Activated CD4-positive, alpha-beta T cell treated with anti-CD3 and anti-CD28 coated beads, Interleukin-2, Interleukin-4, amounts not matched to agents 100 ng/mL and 50 ng/mL, durations not matched to agents 16 hours and 8 hours (primary cell): Measurements from ENCODE around the gene CENPI.
"Not testable (repeated sequence)": the region's sequence is repeated elsewhere in the genome, so short reads cannot be mapped to it uniquely, and the experiment has no call there.

Source experiments
- DNase-seq: peaks from one replicate; pipeline ENCODE4 v3.0.0-alpha.2; 2020; ENCODE audit warnings: low spot score

CENPI gene, protein sequence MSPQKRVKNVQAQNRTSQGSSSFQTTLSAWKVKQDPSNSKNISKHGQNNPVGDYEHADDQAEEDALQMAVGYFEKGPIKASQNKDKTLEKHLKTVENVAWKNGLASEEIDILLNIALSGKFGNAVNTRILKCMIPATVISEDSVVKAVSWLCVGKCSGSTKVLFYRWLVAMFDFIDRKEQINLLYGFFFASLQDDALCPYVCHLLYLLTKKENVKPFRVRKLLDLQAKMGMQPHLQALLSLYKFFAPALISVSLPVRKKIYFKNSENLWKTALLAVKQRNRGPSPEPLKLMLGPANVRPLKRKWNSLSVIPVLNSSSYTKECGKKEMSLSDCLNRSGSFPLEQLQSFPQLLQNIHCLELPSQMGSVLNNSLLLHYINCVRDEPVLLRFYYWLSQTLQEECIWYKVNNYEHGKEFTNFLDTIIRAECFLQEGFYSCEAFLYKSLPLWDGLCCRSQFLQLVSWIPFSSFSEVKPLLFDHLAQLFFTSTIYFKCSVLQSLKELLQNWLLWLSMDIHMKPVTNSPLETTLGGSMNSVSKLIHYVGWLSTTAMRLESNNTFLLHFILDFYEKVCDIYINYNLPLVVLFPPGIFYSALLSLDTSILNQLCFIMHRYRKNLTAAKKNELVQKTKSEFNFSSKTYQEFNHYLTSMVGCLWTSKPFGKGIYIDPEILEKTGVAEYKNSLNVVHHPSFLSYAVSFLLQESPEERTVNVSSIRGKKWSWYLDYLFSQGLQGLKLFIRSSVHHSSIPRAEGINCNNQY

GRCh38 chrX:101097546-101098453 is at the start of gene CENPI:
Gene CENPI (plus strand): TSS chrX:101098204. CDS start chrX:101101071, 2,867 bp downstream.
- peak; percentile 93 for DNase-seq

GRCh38 chrX:101051153-101051548 is 46.9 kb upstream of the CENPI start:
- no peak for DNase-seq

DNA sequence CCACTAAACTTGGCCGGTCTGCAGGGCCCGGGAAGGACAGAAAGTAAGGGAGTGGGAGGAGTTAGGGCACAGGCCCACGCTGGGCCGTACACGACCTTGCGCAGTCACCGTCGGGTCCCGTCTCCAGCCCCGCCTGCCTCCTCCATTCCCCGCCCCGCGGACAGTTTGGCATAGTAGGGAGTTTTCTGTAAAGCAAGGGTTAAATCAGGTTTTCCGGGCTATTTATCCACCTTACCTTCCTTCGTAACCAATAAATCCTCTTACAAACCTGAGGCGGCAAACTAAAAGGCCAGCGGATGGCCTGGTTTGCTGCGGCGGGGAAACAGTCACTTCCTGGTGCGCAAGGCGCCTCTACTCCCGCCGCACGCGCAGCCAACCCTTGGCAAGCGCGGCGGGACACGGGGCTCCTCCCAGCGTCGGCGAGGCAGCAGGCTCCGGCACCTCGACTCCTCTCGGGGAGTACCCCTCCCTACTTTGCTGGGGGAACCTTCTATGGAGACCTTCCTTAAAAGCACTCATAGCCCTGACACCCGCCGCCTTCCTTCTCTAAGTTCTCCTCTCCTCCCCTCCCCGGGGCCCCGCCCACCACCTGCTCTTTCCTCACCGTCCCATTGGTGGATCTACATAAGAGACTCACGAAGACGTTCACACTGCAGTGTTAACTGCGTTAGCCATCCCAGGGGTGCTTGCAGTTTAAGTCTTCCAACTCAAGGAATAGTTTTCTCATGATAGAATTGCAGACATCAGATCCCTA is 46.3 kb upstream of the CENPI start, which contains the start of gene TRMT2B:
TRMT2B (minus strand) TSS at position 563 of the 754 bp plus-strand sequence. CDS start 9,822 bp downstream, outside the sequence.
- DNase-seq: peak; percentile 75

- DNase-seq: not testable (repeated sequence)
These were observed 41.5 kb upstream of the CENPI start for GRCh38 chrX:101056551-101056950.

DNA sequence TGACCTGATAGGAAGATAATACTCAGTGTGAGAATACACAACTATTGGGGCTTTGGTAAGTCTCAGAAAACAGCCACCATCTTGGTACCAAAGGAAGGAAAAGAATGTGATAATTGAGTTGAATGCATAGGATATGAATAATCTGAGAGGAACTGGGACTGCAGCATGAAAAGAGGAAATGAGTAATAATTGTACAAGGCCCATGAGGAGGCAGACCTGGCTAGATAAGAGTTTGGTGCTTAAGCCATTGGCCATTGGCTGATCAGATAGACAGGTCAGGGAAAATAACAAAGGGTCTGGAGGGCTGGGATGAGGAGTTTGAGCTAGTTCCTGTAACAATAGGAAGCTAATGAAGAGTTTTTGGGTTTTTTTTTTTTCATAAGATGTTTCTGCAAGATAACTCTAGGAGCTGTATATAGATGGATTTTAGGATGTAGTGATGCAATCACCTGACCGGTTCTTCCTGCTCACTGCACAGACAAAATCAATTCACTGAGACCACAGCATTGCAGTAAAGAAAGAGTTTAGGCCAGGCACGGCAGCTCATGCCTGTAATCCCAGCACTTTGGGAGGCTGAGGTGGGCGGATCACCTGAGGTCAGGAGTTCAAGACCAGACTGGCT is 40.8 kb upstream of the CENPI start:
- peak; percentile 53 for DNase-seq

GRCh38 chrX:101062176-101062575 is 35.8 kb upstream of the CENPI start:
- no peak for DNase-seq

GRCh38 chrX:101071582-101071981 is 26.4 kb upstream of the CENPI start:
- DNase-seq: no peak

DNA sequence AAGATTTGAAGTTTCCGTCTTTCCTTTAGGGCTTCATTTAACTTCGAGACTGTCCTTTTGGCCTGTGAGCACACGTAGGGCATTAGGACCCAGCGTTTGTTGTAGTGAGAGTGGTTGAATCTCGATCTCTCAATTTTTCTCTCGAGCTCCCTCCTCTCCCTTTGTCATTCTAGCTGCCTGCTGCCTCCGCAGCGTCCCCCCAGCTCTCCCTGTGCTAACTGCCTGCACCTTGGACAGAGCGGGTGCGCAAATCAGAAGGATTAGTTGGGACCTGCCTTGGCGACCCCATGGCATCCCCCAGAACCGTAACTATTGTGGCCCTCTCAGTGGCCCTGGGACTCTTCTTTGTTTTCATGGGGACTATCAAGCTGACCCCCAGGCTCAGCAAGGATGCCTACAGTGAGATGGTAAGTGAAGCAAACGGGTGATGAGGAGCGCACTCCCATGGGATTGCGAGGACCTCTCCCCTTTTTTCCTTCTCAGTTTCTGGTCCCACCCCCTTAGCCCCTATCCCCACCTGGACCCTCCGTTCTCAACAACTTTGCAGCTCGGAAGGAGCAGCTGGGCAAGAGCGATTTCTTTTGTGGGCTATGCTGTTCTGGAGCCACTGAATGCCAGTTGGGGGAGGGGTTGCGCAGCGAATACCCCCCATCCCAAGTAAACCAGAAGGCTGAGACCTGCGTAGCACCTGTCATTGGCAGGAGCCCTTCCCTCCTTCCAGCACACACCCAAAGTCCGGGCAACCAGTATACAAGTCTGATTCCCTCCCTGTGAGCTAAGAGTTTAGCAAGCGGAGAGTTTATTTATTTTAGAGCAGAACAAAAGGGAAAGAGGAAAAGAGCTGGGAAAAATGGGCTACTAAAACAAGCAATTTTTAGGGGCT is 19.0 kb upstream of the CENPI start, which contains the start of gene TMEM35A:
TMEM35A (plus strand) TSS at position 164 of the 883 bp plus-strand sequence; CDS start at position 288, 124 bp downstream.
- DNase-seq: no peak

DNA sequence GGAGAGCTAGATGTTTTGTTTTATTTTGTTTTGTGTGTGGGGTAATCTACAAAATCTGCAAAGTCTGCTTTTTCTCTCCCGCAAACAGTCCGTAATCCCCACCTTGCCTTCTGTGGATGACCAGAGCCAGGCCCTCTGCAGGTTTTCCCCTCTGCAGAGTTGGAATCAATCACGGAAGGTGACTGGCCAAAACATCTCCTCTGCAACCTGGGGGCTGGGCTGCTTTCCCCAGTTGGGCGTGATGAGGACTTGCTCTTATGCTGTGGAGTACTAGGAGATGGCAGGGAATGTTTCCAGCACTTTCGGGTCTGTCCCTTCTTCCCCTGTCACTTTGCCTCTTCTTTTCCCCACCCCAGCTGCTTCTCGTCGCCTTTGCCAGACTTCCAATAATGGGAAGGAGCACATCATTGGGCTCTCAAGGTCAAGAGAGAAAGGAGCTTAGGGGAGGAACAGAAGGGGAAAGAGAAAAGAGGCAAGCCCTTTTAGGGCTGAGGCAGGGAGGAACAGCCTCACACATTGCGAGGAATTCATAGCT is 18.2 kb upstream of the CENPI start:
- no peak for DNase-seq

GRCh38 chrX:101080326-101081124 is 17.5 kb upstream of the CENPI start:
- DNase-seq: no peak

DNA sequence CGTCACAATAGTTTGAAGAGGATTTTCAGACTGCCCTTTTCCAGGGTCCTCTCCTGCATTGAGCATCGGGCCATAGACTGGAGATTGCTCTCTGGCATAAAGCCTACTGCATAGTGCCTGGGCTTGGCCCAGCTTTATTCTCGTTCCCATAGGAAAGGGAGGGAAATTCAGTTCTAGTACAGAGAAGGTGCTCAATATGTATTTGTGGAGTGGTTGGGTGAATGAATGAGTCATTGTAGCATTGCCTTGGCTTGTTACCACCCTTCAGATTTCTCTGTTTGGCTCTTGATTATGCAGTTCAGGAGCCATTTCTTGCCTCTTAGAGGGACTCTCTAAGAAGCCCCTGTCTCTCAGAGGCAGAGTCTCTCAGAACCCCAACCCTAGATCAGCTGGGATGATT is 16.8 kb upstream of the CENPI start:
- no peak for DNase-seq

DNA sequence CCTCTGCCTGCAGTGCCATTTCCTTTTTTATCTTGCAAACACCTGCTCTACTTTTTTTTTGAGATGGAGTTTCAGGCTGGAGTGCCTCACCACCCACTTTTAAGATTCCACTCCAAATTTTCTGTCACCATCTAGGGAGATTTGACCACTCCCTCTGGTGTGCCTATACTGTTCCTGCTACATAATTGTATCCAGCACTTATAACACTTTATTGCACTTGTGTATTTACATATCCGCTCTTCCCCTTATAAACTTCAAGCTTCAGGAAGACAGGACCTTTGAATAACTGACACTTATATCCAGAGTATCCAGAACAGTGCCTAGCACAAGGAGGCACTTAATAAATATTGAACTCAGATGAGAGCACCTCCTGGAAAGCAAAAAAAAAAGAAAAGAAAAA is 6.2 kb upstream of the CENPI start:
- no peak for DNase-seq

GRCh38 chrX:101108284-101108683 is 10.3 kb downstream of the CENPI start:
- no peak for DNase-seq

DNA sequence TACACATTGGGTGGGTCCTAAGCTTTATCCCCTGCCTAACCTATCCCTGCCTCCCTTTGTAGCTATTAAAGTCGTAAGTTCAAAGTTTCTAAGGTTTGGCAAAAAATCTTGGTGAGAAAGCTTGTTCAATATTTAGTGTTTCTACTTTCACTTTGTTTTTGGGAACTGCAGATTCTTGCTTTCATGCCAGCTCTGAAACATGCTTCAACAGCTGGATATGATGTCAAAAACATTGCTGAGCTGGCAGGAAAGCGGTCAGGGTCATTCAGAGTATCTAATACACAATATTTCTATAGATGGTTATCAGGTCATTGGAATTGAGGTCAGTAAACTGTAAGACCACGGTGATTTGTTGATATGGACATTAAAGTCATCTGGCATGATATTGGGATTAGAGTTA is 19.7 kb downstream of the CENPI start:
- DNase-seq: no peak

DNA sequence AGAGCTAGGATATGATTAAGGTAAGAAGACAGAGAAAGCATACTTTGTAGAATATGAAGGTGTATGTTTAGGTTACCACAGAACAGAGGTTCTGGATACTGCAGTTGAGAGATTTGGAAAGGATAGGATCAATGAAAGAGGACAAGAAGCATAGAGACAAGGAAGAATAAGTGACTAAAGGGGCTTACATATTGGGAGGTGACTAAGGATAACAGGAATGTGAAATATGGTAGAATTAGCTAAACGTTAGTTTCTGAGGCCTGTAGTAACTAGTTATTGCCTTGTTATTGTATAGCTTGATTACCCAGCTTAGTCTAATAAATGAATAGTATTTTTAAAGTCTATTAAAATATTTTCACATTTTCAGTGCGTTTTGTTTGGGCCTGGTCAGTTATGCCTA is 38.2 kb downstream of the CENPI start:
- no peak for DNase-seq
